ENCODE results near the gene PYROXD2.

The PYROXD2 gene

GRCh38 chr10:98433881-98434732 lies 19.1 kb upstream of the PYROXD2 start:
- DNase-seq (ENCODE audit: low spot score): no peak

GRCh38 chr10:98433371-98433770 lies 18.4 kb upstream of the PYROXD2 start:
- no peak for DNase-seq (ENCODE audit: low spot score)

GRCh38 chr10:98432330-98432729 lies 17.3 kb upstream of the PYROXD2 start:
- no peak for DNase-seq (ENCODE audit: low spot score)

GRCh38 chr10:98431016-98431415 lies 16.0 kb upstream of the PYROXD2 start:
- DNase-seq (ENCODE audit: low spot score): no peak

- DNase-seq (ENCODE audit: low spot score): no peak
These were observed 15.4 kb upstream of the PYROXD2 start for GRCh38 chr10:98430427-98430826.

GRCh38 chr10:98429320-98430072 lies 14.5 kb upstream of the PYROXD2 start:
- no peak for DNase-seq (ENCODE audit: low spot score)

GRCh38 chr10:98427011-98427515 lies 12.1 kb upstream of the PYROXD2 start:
- no peak for DNase-seq (ENCODE audit: low spot score)

- peak; percentile 74 for DNase-seq (ENCODE audit: low spot score)
These were observed 10.8 kb upstream of the PYROXD2 start for GRCh38 chr10:98425511-98426352.

- no peak for DNase-seq (ENCODE audit: low spot score)
These were observed 9.6 kb upstream of the PYROXD2 start for GRCh38 chr10:98424295-98425254.

- DNase-seq (ENCODE audit: low spot score): peak; percentile 46
These were observed 8.7 kb upstream of the PYROXD2 start for GRCh38 chr10:98423691-98424120.

GRCh38 chr10:98422182-98422581 lies 7.2 kb upstream of the PYROXD2 start:
- no peak for DNase-seq (ENCODE audit: low spot score)

- no peak for DNase-seq (ENCODE audit: low spot score)
These were observed 5.8 kb upstream of the PYROXD2 start for GRCh38 chr10:98420786-98421185.

GRCh38 chr10:98419469-98420261 lies 4.7 kb upstream of the PYROXD2 start:
- no peak for DNase-seq (ENCODE audit: low spot score)

- no peak for DNase-seq (ENCODE audit: low spot score)
These were observed 3.9 kb upstream of the PYROXD2 start for GRCh38 chr10:98418665-98419468.

- no peak for DNase-seq (ENCODE audit: low spot score)
These were observed 3.1 kb upstream of the PYROXD2 start for GRCh38 chr10:98417973-98418664.

GRCh38 chr10:98417481-98417959 lies 2.5 kb upstream of the PYROXD2 start:
- DNase-seq (ENCODE audit: low spot score): no peak

- no peak for DNase-seq (ENCODE audit: low spot score)
These were observed 1.8 kb upstream of the PYROXD2 start for GRCh38 chr10:98416606-98417388.

- no peak for DNase-seq (ENCODE audit: low spot score)
These were observed 743 bp upstream of the PYROXD2 start for GRCh38 chr10:98415731-98416119.

All from HuH-7.5 (cell line).